Epithelial cell of esophagus (primary cell): ENCODE measurements around the gene TSHZ2.

Source experiments
- DNase-seq: peaks from one replicate; pipeline ENCODE4 v3.0.0; 2010; ENCODE audit warnings: low read depth
- H3K4me3 ChIP-seq: 2 replicates; pipeline ENCODE4 v1.5.1; 2011; ENCODE audit warnings: mild to moderate bottlenecking, low read length, control low read depth
- CTCF ChIP-seq: IDR thresholded peaks from 2 replicates; pipeline ENCODE4 v1.5.1; 2011; ENCODE audit warnings: low read depth, mild to moderate bottlenecking, low read length, control low read depth, inconsistent platforms; ENCODE audit not compliant: insufficient read depth; ENCODE audit errors: missing control alignments

The TSHZ2 gene

GRCh38 chr20:53222932-53223331 lies 250.8 kb downstream of the TSHZ2 start:
- H3K4me3 ChIP-seq = no peak overlapping the region
- no peak for DNase-seq
- TF ChIP-seq CTCF = no peak

- DNase-seq = no peak
- H3K4me3 ChIP-seq = no peak overlapping the region
- TF ChIP-seq CTCF = no peak
Measured at GRCh38 chr20:53223626-53224172, 251.5 kb downstream of the TSHZ2 start.

GRCh38 chr20:53224851-53225250 lies 252.7 kb downstream of the TSHZ2 start:
- DNase-seq = no peak
- H3K4me3 ChIP-seq = no peak overlapping the region
- no peak for TF ChIP-seq CTCF

GRCh38 chr20:53226826-53227225 lies 254.7 kb downstream of the TSHZ2 start:
- no peak for TF ChIP-seq CTCF
- no peak overlapping the region for H3K4me3 ChIP-seq

GRCh38 chr20:53227523-53227922 lies 255.4 kb downstream of the TSHZ2 start:
- DNase-seq = no peak
- no peak for TF ChIP-seq CTCF

More at GRCh38 chr20:53226826-53227225, 254.7 kb downstream of the TSHZ2 start:
- DNase-seq = no peak

GRCh38 chr20:53231061-53231460 lies 258.9 kb downstream of the TSHZ2 start:
- DNase-seq = no peak
- TF ChIP-seq CTCF = no peak
- no peak overlapping the region for H3K4me3 ChIP-seq

More at GRCh38 chr20:53227523-53227922, 255.4 kb downstream of the TSHZ2 start:
- no peak overlapping the region for H3K4me3 ChIP-seq

GRCh38 chr20:53237461-53237860 lies 265.3 kb downstream of the TSHZ2 start:
- H3K4me3 ChIP-seq = no peak overlapping the region
- TF ChIP-seq CTCF = no peak
- no peak for DNase-seq
